HG03571 (cell line): ENCODE data around the gene SHC1.

Source experiments
- ATAC-seq: cut with Tn5 transposase; IDR thresholded peaks from one replicate; pipeline ENCODE4 v1.9.1; 2021; ENCODE audit not compliant: unreplicated experiment

Gene SHC1

DNA sequence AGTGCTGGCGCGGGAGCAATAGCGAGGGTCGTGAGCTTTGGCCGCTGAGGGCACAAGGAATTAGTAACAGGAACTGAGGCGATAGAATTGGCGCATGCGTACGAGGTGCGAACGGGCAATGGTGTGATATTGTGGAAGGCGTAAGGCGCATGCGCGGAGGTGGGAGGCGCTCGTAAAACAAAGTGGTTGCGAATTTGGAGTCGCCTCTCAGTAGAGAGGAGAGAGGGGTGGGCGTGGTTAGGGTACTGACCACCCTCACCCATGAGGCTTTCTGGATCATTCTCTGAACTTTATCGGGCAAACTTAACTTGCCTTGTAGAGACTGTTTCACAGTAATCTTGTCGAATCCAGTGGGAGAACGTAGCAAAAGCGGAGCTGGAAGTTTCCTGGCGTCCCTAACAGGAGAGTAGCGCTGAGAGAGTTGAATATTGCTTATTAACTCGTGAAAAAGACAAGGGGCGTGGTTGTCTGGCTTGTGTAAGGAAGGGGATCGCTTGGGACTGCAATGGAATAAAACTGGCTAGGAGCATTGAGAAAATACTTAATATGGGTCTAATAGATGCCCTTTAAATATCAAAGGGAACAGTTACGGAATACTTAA, 4.4 kb upstream of the SHC1 start:
- peak; percentile 31 for ATAC-seq

DNA sequence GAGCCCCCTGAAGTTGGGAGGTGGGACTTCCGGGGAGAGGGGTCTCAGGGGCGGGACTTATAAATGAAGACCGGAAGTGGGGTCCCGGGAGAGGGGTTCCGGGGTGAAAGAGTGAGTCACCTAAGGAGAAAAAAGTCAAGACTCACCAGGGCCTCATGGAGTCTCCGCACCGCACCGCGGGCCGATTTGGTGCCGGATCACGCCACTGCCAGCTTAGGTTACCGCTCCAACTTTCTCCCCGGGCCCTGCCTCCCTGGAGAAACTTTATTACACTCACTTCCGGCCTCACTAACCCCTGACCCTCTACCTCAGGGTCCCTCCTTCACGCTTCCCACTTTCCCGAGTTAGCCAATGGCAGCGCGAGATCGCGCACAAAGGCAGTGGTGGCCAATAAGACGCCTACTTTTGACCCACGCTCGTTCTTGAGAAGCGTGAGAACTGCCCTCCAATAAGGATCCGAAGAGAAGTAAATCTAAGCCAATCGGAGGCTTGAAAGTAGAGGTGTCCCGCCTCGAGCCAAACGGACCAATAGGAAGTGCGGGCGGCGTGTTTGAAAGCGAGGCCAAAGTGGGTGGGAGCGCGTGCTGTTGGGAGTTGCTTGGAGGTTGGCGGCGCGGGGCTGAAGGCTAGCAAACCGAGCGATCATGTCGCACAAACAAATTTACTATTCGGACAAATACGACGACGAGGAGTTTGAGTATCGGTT, 3.7 kb upstream of the SHC1 start, which contains the start of gene CKS1B:
CKS1B (plus strand) TSS at position 580 of the 706 bp plus-strand sequence; CDS start at position 645, 65 bp downstream.
- ATAC-seq = peak; percentile 68

DNA sequence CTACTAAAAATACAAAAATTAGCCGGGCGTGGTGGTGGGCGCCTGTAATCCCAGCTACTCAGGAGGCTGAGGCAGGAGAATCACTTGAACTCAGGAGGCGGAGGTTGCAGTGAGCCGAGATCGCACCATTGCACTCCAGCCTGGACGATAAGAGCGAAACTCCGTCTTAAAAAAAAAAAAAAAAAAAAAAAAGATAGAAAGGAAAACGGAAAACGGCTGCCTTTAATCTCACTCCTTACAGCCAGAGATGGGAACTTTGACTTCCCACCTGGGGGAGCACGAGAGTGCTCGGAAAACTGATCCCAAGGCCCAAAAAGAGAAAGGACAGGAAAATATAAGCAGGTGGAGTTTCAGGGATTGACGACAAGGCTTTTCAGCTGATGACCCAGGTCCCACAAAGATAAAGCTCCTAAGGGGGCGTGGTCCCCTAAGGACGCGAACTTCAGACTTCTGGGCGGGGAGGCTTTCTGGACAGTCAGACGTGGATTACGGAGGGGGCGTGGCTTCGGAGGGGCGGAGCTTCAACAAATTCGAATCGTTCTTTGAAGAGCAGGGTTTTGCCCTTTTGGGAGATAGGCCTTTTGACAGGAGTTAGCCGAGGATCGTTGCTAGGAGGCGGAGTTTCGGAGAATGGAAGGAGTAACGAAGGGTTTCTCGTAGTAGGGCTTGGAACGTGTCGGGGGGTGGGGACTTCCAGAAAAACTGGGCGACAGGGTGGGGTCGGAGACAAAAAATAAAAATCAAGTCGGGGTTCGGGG, 3.0 kb upstream of the SHC1 start:
- ATAC-seq = no peak

DNA sequence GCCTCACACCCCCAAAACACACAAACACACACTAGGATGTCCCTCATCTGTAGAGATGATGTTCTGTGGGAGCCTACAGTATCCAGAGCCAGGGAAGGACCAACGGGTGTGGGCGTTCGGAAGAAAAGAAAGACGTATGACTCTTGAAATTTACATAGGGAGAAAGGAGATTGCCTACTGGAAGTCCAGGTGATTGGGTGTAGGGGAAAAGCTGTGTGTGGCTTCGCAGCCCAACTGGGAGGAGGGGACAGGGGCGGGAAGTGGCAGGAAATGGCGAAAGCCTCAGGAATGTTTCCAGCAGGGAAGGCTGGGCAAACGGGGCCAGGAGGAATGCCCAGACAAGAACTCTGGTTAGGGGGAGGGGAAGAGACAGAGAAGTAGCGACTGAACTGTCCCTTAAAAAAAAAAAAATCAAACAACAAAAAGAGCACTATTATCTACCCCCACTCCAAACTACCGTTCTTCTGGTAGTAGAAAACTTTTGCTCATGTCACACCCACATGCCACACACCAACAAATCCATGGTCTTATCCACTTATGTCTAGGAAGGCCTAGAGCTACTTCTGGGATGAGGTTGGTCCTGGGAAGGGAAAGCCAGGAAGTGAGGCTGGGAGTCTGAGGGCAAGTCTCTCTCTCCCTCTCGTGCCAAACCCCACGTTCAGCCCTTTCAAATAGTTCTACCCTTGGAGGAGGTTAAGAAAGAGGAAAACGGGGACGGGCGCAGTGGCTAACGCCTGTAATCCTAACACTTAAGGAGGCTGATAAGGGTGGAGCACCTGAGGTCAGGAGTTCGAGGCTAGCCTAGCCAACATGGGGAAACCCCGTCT, 2.2 kb upstream of the SHC1 start:
- ATAC-seq = no peak

DNA sequence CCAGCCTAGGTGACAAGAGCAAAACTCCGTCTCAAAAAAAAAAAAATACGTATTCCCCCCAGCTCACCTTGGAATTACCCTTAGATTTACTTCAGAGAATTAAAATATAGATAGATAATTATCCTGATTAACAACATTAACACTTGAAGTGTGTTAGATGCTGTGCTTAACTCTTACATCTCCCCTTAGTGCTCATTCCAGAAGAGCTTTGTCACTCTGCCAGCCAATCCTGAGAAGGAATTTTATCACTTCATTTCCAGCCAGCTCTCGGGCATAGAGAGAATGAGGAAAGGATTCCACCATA, 1.6 kb upstream of the SHC1 start:
- ATAC-seq = no peak

DNA sequence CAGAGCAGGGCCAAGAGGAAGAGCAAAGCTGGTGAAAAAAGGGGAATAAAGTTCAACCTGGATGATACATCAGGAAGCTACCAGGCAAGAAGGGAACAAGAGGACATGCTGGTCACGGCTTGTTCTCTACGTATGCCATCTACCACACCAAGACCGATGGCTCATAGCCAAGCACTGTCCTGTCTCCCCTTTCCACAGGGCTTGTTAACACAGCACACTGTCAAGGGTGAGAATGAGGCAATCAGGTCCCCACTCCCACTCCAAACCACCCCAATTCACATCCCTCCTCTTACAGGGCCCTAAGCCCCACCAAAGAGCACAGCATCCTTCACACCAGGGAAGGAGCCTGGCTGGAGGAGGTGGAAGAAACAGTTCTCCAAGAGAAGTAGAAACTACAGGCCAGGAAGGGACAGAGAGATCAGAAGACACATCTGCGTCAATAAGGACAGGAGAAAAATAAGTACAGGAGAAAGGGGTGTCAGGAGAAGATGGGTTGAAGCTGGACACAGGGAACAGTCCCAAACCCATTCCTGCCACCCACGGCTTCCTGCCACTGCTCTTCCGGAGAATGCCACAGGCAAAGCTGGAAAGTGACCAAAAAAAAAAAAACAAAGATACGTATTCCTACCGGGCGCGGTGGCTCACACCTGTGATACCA, 923 bp upstream of the SHC1 start:
- ATAC-seq = no peak

DNA sequence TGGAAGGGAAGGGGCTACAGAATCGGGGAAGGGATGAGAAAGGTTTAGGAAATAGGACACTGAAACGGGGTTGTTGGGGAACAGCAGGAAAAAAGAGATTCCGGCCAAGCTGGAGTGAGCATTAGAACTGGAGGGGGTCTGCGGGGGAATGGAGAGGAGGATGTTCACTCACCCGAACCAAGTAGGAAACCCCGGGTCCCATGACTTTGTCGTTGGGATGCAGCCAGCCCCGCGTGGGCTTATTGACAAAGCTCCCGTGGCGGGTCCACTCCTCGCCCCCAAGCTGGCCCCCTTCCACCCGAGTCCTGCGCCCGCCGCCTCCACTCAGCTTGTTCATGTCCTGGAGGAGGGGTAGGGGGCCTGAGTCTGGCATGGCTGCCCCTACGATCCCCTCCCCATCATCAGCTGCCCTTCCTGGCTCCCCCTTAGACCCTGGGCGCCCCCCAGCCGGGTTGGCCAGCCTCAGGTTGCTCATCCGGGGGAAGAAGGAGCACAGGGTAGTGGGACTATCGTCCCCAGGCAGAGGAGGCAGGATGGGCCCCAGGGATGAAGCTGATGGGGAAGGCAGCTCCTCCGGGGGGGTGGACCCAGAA, 591 bp downstream of the SHC1 start:
- ATAC-seq = no peak

DNA sequence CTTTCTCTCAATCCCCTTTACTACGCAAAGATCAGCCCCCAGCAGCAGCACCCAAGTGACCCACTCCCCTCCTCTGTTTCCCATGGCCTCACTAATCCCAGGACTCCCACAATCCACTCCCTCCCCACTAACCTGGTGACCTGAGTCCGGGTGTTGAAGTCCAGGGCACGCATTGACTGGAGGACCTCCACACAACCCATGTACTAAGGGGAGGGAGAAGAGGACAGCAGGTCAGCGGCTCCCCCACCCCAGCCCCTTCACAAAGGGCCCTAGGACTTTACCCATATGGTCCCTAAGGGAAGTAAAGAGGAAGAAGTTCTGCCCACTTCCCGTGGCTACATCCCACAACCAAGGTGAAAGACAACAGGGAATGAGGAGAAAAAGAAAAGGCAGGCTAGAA, 1.3 kb downstream of the SHC1 start:
- ATAC-seq = no peak

DNA sequence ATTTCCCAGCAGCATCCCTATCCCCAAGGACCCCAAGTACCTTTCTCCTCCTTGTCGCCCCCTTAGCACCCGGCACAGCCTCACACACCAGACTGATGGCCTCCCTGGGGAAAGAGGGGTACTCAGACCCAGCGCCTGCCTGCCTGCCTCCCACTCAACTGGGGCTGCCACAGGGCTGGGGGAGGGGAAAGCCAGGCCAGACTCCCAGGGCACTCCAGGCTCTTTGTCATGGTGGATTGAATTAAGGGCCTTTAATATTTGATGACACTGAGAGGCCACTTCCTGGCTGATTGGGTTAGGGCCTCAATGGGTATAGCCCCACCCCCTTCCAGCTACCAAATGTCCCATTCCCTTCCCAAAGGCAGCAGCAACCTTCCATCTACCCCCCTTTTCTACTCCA, 1.8 kb downstream of the SHC1 start:
- no peak for ATAC-seq

DNA sequence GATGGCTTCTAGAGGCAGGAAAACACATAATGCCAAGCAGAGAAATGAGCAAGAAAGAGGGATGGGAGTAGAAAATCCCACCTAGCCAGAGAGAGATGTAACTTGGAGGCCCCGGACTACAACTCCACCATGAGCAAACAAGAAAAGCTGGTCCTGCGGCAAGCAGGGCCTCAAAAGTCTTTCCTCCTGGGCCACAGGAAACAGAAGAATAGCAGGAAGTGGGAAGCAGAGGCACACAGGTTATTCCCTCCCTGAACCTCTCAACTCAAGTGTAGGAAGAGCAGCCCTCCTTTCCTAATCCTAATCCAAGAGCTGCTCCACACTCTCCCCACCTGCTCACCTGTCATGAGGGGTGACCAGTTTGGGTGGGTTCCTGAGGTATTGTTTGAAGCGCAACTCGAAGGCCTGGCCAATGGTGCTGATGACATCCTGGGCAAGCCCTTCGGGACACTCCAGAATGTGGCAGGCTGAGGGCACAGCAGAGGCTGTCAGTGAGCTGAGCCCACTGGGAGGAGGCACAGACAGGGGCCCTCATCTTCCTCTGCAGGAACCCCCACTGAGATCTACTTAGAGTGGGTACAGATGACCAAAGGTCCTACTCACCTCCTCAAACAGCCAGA, 3.1 kb downstream of the SHC1 start:
- no peak for ATAC-seq

DNA sequence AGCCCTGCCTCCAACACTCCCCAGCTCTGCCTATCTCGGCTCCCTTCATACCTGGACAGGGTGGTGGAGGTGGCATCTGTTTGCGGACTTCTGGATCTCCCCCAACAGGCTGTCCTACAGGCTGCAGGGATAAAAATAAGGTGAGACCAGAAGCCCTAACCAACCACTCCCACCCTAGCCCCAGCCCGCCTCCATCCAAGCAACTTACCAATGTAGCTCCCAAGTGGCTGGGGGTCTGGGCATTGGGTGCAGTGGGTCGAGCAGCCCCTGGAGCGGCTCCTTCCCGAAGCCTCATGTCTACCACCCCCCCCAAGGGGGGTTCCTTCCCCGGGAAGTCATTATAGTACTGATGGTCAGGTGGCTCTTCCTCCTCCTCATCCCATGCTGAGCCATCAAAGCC, 4.4 kb downstream of the SHC1 start:
- no peak for ATAC-seq

DNA sequence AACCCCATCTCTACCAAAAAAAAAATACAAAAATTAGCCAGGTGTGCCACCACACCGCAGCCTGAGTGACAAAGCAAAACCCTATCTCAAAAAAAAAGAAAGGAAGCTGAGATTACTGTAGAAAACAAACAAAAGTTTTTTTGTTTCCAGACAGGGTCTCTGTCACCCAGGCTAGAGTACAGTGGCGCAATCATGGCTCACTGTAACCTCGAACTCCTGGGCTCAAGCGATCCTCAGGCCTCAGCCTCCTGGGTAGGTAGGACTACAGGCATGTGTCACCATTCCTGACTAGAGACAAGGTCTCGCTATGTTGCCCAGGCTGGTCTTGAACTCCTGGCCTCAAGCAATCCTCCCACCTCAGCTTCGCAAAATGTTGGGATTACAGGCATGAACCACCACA, 6.2 kb downstream of the SHC1 start:
- ATAC-seq = no peak

DNA sequence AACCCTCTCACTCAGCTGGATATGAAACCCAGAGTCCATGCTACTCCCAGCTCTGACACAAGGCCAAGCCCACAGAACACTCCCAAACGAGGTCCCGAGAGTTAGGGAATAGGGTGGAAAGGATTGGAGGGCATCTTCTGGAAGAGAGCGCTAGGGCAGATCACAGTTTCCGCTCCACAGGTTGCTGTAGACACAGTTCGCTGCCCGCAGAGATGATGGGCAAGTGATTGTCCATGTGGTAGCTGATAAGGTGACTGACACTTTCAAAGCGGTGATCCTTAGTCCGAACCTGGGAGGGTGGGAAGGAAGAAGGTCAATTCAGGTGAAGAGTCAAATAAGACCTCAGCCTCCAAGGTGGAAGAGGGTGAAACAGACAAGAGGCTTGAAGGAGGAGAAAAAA, 6.9 kb downstream of the SHC1 start:
- ATAC-seq = no peak

DNA sequence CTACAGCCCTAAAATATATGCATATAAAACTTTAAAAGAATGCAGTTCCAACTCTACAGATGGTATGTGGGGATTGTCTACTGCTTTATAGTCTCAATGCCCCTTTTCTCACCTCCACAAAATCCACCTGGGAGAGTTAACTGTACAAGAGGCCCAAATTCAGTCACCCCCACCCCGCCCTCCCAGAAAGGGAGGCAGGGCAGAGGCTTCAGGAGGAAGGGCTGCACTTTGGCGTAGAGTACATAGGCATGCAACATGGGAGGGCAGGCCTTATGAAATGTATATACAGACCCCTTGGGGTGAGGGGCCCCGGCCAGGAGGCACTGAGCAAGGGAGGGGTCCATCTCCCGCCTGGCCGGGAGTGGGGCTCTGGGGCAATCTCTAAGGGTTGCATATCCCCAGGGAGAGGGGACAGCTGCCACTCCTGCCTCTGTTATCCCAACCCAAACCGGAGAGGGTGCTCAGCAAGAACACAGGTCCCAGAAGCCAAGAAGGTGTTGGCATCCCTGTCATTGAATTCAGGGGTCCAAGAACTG, 7.7 kb downstream of the SHC1 start:
- no peak for ATAC-seq

DNA sequence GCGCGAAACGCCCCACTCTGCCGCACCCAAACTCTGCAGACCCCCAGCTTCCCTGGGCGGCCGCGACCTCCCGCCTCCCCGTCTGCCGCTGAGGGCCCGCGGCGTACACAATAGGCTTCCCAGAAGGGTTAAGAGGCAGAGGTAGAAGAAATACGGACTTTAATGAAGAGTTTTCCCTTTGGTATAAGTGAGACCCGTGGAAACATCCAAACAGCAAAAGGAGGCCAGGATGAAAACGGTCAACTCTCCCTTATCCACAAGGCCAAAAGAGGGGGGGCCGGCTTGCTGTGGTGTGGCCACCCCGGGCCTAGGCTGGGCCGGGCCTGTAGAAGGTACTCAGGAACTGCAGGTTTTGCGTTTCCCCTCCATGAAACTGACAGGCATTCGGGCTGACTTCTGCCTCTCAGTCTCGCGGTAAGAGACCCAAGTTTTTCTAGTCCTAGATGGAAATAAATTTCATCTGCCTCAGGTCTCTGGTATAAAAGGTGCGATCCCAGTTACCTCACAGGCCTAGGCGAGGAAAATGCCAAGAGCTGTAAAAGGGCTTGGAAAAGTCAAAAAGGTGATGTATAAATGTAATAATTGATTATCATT, 8.3 kb downstream of the SHC1 start:
- no peak for ATAC-seq

DNA sequence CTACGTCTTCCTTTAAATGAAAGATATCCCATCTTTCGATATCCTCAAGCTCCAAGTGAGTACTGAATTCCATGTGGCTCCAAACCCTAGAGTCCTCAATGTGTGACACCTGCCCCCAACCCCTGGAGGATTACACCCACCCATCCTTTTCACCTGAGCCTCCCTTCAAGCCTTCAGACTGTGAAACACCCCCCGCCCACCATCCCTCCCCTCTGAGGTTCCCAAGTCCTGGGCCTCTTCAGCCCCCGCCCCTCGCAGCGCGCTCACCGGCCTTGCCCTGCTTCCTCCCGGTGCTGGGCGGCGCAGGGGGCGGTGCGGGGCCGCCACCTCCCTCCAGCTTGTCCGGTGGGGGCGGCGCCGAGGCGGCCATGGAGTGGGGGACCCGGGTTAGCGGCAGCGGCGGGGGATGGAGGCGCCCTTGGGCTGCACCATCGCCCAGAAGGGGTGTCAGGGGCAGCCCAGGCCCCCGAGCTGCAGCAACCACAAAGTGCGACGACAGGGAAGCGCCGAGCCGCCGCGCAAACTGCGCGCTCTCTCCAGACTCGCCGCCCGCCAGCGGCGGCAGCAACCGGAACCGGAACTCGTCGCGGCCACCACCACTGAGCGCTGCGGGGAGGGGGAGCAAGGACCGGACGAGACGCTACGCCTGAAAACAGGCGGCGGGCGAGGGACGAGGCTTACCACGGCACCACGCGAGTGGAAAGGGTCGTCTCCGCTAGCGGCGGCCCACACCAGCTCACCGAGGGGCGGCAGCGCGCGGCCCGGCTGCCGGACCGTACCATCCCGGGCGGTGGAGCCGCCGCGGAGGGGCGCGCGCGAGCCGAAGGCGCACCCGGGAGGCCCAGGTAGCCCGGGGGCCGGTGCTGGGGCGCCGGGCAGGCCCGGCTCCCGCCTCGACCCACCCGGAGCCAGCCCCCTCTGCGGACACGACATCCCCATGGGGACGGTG, 9.1 kb downstream of the SHC1 start, which contains the start of gene PYGO2:
PYGO2 (minus strand) TSS at position 576 of the 949 bp plus-strand sequence; CDS start at position 370, 206 bp downstream.
- ATAC-seq = peak; percentile 71

DNA sequence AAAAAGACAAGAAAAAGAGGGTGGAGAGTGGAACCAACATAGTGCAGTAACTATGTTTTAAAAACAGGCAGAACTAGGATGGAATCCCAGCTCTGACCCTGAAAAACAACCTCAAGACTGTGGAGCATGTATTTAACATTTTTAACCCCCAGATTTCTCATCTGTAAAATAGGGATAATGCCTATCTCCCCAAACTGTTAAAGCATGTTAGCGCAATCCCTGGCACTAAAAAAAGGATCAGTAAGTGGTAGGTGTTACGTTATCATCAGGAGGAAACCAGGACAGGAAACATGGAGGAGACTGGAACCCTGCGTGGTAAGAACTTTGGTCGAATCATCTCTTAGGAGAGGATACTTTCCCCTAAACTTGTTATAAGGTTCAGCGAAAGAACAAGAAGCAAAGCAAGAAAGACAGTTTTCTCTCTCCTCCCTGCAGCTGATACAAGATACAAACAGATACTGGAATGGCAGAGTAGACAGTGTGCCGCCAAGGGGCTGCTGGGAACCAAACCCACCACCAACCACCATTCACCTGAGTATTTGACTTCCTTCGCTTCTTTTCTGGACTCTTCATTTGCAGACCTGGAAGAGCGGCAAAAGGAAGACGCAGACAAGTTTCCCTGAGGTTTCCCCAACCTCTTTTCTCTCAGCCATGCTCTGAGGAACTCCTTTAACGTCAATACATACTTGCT, 10.0 kb downstream of the SHC1 start:
- ATAC-seq = no peak

DNA sequence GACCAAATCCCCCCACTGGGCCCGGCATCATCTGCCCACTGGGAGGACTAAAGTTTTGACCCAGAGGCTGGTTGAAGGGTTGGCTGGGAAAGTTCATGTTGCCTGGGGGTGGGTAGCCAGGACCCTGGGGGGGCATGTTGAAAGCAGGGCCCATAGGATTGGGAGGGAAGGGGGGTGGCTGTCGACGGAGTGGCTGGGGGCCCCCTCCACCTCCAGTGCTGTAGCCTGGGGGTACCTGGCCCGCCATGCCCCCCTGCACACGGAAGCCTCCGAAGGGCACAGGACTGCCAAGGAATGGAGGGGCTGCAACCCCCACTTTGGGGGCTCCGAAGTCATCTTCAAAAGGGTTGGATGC, 11.1 kb downstream of the SHC1 start:
- ATAC-seq = no peak
